GM19328 (cell line): ENCODE results near the gene GATA6.
"Not testable (repeated sequence)": the region's sequence is repeated elsewhere in the genome, so short reads cannot be mapped to it uniquely, and the experiment has no call there.

ENCODE experiments used
- ATAC-seq: cut with Tn5 transposase; IDR thresholded peaks from one replicate; pipeline ENCODE4 v1.9.1; 2021; ENCODE audit warnings: mild to moderate bottlenecking, moderate library complexity; ENCODE audit not compliant: unreplicated experiment

Gene GATA6

DNA sequence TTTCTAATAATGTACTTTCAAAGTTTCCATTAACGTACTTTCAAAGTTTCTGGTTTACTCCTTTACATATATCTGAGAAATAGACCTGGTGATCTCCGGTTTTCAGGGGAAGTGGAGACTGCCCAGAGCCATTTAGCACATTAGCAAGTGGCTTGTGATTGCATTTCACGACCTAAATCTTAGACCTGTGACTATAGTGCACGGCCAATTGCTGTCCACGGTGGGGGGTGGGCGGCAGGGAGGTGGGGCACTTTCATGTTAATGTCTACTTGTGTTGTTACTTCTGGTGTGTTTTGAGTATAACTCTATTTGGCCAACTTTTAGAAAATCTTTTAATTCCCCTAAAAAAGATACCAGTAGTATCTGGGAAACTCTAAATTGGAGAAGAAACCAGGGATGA is 11.3 kb downstream of the GATA6 start:
- ATAC-seq: no peak

DNA sequence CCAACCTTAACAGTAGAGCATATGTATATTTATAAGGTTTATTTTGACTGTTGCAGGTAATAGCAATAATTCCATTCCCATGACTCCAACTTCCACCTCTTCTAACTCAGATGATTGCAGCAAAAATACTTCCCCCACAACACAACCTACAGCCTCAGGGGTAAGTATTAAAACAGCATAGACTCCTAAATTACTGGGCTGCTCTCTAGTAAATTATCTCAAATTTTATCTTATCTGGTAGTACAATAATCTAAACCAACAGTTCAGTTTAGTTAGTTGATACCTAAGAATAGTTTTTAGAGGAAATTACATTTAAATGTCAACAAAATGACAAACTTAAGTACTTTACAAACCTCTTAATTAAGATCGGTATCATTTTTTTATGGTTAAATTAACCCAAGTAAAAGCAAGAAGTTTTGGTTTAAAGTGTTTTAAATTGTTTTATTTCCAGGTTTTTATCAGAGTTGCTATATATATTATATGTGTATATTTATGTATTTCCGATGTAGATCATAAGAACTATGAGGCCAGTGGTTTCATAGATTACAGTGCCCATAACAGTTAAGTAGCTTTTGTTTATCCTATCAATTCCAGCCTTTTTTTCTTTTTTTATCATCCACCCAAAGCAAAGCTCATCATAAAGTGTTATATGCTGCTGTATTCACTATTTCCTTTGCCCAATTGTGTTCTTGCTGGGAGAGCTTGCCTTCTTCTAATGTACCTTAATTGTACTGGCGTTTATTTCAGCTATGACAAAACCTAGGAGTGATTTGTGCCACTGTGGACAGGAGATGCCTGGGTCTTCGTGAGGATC is 13.7 kb downstream of the GATA6 start:
- no peak for ATAC-seq

DNA sequence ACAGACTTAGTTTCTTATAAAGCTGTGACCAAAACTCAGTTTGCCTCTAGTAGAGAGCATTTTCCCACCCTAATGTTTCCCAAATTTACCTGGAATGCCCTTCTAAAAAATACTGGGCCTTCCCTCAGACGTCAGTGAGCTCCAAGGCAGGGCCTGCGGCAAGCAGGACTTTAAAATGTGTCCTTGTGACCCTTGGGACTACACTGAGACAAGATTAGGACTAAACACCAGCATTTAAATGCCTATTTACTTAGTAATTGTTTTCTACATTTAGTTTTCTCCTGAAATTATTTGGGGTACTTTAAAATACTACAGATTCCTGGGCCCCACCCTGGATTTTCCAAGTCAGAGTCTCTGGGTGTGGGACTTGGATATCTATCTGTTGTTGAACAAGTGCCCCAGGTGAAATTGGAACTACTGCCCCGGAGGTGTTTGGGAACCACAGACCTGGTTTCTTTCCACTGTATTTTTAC is 14.3 kb downstream of the GATA6 start:
- no peak for ATAC-seq

DNA sequence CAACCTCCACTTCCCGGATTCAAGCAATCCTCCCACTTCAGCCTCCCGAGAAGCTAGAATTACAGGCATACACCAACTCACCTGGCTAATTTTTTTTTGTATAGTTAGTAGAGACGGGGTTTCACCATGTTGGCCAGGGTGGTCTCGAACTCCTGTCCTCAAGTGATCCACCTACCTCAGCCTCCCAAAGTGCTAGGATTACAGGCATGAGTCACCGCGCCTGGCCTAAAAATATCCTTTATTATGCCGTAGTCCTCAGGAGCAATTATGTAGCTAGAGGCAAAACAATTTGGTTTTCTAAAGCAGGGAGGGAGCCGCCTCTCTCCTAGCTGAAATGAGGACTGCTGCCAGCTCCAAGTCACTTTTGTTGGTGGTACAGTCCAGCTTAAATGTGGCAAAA is 15.2 kb downstream of the GATA6 start:
- not testable (repeated sequence) for ATAC-seq

DNA sequence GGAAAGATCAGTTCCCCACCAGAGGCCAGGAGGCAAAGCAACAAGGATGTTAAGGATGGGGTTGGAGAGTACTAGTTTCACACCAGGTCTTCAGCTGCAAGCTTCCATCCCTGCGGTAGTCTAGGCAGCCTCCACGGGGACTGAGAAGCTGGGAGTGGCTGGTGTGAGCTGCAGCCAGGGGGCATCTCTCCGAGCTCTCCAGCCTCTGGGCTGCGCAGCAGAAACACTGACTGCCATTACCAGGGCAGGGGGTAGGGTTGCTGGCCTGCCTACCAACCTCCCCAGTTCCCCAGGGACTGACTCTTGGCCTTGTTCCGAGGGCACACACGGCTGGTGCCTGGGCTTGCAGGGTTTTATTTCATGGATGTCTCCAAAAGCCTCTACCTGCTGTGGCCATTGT is 15.9 kb downstream of the GATA6 start:
- ATAC-seq: no peak

DNA sequence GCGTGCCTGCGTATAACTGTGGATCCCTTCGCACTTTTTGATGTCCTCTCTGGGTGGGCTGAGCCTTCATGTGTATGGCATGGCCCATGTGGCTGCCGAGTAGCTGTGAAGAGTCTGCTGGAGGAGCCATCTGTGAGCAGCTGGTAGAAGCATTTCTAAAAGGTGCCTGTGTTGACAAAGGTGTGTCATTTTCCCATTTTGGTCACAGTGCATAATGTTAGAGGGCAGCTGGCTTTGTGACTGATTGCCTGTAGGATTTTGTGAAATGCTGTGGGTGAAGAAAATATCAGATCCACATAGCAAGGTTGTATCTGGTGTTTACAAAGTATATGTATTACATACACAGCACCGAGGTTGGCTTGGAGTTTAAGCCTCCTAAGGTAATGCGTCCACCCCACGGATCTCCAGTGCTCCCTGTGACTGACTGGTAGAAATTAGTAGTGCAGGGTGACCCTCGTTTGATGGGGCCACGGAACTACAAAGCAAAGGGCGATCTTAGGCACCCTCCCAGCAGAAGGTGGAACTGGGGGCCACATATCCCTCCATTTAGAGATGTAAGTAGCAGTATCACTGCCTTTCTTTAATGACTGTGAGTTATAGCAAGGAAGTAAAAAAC is 16.5 kb downstream of the GATA6 start:
- no peak for ATAC-seq

DNA sequence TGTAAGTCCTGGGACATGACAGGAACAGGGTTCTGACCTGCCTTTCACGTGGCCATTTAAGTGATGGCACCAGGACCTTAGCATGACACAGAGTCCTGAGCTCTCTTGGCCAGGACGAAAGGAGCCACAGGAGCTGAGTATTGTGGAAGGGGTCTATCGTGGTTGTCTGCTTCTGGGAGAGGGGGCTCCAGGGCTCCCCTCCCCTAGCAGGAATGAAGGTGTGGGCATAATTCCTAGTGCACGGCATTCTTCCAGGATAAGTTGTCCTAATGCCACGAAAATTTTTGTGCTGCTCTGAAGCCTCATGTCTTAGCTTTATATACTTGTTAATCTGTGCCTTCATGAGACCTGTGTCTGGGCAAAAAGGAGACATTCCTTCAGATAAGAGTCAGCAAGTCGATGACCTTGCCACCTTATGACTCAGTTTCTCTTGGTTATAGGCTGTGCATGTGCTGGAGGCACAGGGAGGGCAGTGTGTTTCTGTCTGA is 17.1 kb downstream of the GATA6 start:
- ATAC-seq: no peak

DNA sequence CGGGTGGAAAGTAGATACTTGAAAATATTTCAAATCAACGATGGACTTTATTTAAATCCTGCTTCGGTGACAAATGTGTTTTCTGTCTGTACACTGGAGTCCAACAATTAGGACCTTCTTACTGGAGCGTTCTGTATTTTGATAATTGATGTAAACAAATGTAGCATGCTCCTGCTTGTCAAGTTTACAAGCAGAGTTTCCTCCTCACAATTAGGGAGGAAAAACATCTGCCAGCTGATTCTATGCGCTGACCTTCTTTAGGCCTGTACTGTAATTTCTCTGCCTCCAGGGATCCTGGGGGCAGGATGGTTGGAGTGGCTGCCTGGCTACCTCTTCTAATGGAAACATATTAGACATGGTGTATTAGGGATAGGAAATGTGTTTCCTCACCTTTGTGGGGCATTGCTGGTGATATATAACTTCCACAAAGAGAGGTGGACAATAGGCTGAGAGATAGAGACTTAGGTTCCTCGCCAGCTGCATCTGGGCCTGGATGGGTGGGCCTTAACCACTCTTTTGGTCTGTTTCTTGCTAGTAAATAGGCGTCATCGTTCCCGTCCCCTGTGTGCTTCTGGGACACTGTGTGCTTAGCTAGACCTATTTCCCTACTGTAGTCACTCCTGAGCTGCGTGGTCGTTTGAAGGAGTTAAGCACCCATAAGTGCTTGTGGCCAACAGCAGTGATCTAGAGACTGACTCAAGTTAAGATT is 19.3 kb downstream of the GATA6 start:
- no peak for ATAC-seq

DNA sequence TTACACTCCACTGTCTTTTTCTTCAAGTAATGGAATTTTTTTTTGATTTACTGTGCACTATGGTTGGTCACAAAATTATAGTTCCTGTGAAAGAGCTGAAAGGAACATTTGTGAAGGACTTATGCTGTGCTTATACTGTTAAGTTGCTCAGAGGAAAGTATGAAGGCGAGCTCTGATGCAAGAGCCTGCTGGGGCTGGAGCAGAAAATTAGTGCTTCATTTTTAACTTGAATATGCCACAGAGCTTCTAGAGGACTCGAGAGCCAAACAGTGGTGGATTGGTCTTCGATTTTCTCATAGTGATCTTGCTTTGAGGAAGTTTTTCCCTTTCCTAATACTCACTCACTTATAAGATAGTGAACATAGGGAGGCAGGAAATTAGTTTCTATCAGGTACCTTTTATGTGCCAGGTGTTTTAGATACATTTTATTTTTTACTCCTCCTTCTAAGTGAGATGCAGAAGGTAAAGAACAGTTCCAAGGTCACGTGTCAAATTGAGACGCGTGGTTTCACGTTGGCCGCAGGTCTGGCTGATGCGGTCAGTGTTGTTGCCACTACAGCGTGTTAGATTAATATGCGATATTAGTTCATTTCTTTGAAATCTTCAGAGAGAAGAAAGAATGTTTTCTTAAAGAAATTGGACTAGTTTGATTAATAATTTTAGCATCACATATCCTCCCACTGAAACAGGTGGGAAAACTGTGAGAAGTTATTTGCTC is 20.2 kb downstream of the GATA6 start:
- ATAC-seq: no peak

DNA sequence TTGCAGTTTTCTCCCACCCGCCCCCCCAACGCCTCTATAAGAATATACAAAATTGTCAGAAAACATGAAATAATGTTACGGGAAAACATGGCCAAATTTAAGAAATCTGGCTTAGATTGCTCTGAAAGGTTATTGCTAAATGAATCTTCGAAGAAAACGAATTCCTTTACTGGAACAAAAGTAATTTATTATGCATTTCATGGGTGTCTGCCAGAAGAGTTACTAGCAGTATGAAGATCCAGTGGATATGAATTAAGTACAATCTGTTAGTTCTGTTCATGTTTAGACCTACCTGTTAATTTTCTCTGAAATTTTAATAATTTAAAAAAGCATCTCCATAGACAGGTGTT is 21.9 kb downstream of the GATA6 start:
- ATAC-seq: no peak

DNA sequence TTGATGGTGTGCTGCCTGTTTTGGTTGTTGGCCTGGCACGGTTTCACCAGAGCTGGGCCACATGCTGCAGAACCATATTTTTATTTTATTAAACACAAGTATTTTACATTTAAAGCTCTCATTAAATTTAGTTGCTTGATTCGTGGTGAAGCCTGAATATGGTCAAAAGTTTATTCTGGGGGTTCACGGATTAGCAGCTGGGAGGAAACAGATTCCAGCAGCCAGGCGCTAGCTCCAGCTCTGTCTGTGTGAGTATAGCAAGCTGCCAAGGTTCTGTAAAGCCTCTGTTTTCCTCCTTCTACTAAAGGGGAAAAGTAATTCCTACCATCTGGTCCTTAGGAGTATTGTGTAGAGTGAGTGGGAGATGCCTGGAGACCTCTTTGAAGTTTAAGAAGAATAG is 22.5 kb downstream of the GATA6 start:
- ATAC-seq: no peak

DNA sequence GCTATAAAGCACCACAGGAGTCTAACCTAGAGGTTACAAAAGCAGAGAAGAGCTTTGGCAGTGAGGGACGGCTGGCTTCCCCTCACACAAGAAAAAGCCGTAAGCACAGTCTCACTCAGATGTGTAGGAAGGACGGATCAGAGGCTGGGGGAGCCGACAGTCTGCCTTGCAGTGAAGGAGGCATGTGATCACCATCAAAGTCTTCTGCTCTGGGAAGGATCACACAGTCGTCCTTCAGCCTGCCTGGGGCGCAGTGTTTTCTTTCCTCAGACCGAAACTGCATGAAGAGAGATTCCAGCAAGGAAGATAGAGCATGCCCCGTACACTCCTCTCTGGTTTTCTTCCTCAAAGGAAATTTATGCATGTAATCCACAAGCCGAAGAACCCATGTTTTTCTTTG is 24.1 kb downstream of the GATA6 start:
- no peak for ATAC-seq

DNA sequence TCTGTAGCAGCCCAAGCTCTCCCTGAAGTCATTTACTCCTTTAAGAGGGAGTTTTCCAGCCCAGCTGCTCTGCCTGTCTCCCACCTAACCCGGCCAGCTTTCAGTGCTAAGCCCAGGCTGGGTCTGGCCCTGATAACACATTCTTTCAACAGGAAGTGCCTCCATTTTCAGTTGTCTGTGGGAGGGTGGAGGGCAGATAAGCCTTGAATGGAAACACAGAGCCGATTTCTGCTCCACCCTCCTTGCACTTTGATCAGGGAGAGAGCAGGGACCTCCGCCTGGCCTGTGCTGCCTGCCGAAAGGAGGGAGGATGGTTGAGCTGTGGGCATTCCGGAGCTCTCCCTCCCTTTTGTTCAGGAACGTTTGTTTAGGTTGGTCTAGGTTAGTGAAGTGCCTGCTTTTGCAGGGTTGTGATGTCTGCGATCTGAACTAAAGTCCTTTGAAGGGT is 24.8 kb downstream of the GATA6 start:
- no peak for ATAC-seq

DNA sequence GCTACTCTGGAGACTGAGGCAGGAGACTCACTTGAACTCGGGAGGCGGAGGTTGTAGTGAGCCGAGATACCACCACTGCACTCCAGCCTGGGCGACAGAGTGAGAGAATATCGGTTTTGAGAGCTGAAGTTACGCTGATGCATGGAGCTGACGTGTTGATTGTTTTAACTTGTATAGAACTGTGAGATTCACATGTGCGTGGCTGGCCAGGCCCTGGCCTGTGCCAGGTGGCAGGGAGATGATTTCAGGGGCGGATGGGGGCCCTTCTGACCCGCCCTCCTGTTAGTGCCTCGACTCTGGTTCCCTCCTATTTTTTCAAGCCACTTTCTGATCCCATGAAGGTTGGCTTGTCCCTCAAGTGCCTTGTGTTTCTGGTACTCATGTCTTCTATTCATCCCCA is 25.7 kb downstream of the GATA6 start:
- no peak for ATAC-seq

DNA sequence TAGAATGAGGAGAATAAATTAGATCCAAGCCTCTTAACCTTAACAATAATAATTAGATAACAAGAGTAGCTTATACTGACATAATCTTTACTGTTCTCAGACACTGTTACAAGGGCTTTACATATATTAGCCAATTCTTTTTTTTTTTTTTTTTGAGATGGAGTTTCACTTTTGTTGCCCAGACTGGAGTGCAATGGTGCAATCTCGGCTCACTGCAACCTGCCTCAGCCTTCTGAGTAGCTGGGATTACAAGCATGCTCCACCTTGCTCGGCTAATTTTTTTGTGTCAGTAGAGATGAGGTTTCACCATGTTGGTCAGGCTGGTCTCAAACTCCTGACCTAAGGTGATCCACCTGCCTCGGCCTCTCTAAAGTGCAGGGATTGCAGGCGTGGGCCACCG is 27.6 kb downstream of the GATA6 start:
- ATAC-seq: not testable (repeated sequence)

DNA sequence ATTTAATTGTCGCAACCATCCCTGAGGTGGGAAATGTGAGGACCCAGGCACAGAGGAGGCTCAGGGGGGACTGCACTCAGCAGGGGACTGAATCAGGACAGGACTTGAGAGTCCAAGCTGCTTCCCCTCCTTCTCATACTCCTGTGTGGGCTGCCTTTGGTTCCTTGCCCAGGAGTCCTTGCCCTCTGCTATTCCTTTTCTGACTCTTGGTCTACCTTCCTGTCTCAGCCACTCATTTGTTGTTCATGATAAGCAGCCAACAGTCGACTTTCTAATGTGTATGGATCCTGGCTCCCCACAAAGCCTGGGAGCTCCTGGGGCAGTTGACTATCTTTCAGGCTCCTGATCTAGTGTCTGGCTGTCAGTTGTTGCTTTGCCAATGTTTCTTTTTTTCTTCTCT is 28.3 kb downstream of the GATA6 start:
- ATAC-seq: no peak

DNA sequence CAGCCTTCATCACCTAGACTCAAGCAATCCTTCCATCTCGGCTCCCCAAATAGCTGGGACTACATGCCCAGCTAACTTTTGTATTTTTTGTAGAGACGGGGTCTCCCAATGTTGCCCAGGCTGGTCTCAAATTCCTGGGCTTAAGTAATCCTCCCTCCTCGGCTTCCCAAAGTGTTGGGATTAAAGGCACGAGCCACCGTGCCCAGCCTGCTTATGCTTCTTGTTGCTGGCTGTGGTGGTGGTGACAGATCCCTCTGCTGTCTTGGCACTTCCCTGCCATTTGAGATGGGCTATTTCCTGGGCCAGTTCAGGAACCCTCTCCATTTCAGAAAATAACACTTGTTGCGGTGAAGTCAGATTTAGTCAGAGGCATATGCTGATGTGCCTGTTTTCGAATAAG is 28.8 kb downstream of the GATA6 start:
- no peak for ATAC-seq

DNA sequence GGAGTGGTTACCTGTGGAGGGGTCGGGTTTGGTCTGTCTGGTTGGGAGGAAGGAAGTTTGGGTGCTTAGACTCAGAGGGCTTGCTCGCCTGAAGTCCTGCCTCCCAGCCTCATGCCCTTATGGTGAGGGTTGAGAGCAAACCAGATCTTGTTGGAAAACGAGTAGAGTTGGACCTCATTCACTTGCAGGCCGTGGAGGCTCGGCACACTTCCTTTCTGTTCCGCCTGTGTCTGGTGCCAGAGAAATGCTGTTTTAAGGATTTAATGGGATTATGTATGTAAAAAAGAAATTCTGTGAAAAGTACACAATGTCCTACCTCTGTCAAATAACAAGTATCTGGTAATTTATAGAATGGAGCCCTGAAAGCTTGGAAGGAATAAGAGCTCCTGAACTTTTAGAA is 29.6 kb downstream of the GATA6 start:
- no peak for ATAC-seq

DNA sequence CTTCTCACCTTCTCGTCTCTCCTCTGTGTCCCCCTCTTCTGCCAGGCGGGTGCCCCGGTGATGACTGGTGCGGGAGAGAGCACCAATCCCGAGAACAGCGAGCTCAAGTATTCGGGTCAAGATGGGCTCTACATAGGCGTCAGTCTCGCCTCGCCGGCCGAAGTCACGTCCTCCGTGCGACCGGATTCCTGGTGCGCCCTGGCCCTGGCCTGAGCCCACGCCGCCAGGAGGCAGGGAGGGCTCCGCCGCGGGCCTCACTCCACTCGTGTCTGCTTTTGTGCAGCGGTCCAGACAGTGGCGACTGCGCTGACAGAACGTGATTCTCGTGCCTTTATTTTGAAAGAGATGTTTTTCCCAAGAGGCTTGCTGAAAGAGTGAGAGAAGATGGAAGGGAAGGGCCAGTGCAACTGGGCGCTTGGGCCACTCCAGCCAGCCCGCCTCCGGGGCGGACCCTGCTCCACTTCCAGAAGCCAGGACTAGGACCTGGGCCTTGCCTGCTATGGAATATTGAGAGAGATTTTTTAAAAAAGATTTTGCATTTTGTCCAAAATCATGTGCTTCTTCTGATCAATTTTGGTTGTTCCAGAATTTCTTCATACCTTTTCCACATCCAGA is 31.3 kb downstream of the GATA6 start:
- ATAC-seq: no peak

DNA sequence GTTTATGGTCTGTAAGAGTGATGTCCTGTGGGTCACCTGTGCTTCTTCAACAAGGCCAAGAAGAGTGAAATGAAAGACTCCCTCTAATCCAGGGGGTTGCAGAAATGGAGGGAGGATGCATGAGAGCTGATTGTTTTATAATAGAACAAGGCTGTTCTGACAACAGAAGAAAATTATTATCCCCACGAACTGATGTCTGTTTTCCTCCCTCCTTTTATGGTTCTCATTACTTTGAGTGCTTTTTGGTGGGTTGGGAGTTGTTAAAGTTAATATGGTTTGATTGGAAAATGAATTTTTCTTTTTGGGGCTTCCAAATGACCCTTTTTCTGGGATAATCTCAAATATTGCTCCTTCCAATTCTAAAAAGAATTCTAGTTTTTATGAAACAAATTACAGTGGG is 33.6 kb downstream of the GATA6 start:
- ATAC-seq: no peak
